HCT116 (cell line): Measurements from ENCODE around the gene ZNF532. TPM values are rescaled to one million over a fixed set of nuclear protein-coding genes. Genes with fewer than 3 reads are reported as not detected.

Experiments
- CBX3 ChIP-seq: IDR thresholded peaks from 2 replicates; pipeline ENCODE4 v1.6.1; 2012; ENCODE audit warnings: low read depth
- EGR1 ChIP-seq: IDR thresholded peaks from 2 replicates; pipeline ENCODE4 v1.6.1; 2012; ENCODE audit warnings: low read depth
- EZH2 ChIP-seq: fragments of 200-600 bp; sonication (generic); IDR thresholded peaks from 2 replicates; pipeline ENCODE4 v1.6.1; 2017; ENCODE audit warnings: antibody characterized with exemption, mixed run types
- JUND ChIP-seq: IDR thresholded peaks from 2 replicates; pipeline ENCODE4 v1.6.1; 2012
- MAX ChIP-seq: IDR thresholded peaks from 2 replicates; pipeline ENCODE4 v1.6.1; 2012
- RAD21 ChIP-seq: IDR thresholded peaks from 2 replicates; pipeline ENCODE4 v1.6.1; 2012; ENCODE audit warnings: low read depth, mild to moderate bottlenecking
- REST ChIP-seq: IDR thresholded peaks from 2 replicates; pipeline ENCODE4 v1.6.1; 2012; ENCODE audit warnings: low read depth
- TCF7L2 ChIP-seq: IDR thresholded peaks from 2 replicates; pipeline ENCODE4 v1.7.0; 2011; ENCODE audit warnings: borderline replicate concordance, inconsistent platforms; ENCODE audit not compliant: insufficient read depth, insufficient read length; ENCODE audit errors: extremely low read depth
- ZBTB33 ChIP-seq: IDR thresholded peaks from 2 replicates; pipeline ENCODE4 v1.6.1; 2011; ENCODE audit warnings: mild to moderate bottlenecking, low read length, moderate library complexity; ENCODE audit not compliant: insufficient replicate concordance; ENCODE audit errors: extremely low read depth
- ZFX ChIP-seq: fragments of 450-650 bp; IDR thresholded peaks from 2 replicates; pipeline ENCODE4 v1.6.1; 2017
- total RNA-seq: library from RNA; stranded (reverse); gene quantifications from one replicate; pipeline ENCODE4 v1.2.1, GENCODE V29; 2021; ENCODE audit not compliant: unreplicated experiment

The ZNF532 gene
- total RNA-seq, 1 experiment from 2014 or later = 11.6 TPM

GRCh38 chr18:58844871-58845270, 19.8 kb upstream of the ZNF532 start (continued):
- TF ChIP-seq REST (no peak), CBX3 (no peak), RAD21 (no peak), TCF7L2 (no peak), ZFX (no peak), EZH2 (no peak), MAX (no peak), JUND (no peak), EGR1 (no peak), ZBTB33 (no peak)
